ENCODE measurements around the gene LTBP3.
A peak's percentile ranks its signal among the peaks of the same experiment; 100 is the strongest.

Gene LTBP3

DNA sequence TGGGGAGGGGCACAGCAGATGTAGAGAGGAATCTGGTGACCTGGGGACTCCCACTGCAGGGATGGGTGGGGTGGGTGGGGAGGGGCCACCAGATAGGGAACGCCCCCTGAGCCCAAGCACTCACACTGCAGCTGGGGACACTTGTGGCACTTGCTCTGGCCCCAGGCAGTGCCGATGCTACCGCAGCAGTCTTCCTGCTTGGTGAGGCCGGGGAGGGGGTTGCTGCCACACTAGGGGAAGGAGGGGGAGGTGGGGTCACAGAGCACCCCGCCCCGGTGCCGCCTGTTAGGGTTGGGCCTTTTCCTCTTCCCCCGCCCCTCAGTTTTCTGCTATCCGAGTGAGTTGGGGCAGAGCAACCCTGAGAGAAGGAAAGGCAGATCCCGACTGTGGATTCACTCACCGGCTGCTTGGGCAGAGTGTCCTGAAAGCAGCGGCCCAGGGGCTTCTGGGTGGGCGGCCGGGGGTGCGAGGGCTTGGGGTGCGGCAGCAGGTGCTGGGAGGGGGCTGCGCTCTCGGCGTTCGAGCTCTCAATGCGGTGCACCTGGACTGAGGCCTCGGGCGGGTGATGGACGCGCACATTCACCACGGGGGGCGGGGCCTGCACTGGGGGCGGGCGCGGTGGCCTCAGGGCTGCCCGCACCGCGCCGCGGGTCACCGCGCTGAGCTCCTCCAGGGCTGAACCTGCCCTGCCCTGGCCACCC is 4.7 kb downstream of the LTBP3 start:
- DNase-seq, result peak; percentile 67

DNA sequence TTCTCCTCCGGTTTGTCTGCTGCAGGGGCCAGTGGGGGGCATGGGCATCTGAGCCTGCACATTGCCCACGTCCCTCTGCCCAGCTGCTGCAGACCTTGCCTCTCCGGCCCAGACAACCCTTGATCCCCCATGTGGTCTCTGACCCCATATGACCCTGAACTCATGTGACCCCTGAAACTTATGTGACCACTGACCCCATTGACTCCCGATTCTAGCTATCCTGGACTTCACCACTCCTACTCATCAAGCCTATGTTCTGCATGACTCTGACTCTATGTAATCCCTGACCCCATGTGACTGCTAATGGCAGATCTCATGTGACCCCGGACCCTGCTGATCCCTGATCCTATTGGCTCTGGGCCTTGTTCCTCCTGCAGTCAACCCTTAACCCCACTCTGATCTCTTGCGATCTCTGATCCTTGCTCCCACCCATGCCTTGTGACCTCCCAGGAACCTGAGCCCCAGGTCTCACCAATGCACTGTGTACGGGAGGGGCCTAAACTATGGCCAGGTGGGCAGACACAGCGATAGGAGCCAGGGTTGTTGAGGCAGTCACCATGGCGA is 5.7 kb downstream of the LTBP3 start:
- no peak for DNase-seq

DNA sequence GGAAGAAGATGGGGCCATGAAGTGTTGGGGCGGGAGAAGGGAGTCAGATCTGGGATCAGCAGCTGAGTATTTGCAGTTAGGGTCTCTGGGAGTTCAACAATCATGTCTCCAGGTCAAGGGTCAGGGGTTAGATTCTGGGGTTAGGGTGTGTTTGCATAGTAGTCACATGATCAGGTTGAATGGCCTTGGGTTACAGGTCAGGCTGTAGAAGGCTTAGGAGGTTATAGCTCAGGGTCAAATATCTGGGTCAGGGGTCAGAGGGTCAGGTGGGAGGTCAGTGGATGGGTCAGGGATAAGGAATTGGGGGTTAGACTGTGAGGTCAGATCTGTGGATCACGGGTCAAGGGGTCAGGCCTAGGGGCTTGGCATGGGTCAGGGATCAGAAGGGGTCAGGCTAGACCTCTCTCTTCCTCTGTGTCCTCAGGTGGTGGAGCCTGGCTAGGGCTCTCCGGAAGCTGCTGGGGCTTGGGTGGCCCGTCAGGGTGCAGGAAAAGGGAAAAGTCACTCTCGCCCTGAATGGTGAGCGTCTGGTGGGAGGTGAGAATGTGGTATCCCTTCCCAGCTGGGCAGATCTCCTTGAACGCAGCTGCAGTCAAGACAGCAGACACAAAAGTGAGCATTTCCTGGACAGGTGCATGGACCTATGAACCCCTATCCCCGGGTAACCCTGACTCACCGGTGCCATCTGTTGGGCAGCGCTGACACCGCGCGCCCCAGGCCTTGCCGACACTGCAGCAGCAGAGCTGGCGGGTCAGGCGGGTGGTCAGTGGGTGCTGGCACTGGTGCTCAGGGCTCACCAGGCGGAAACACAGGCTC is 6.4 kb downstream of the LTBP3 start:
- DNase-seq, result peak; percentile 52

GRCh38 chr11:65549096-65549495 is 9.1 kb downstream of the LTBP3 start:
- no peak for DNase-seq

GRCh38 chr11:65548395-65548794 is 9.8 kb downstream of the LTBP3 start:
- no peak for DNase-seq

- no peak for DNase-seq
These were observed 10.6 kb downstream of the LTBP3 start for GRCh38 chr11:65547446-65548125.

GRCh38 chr11:65546217-65546958 is 11.8 kb downstream of the LTBP3 start:
- DNase-seq, result peak; percentile 100

DNA sequence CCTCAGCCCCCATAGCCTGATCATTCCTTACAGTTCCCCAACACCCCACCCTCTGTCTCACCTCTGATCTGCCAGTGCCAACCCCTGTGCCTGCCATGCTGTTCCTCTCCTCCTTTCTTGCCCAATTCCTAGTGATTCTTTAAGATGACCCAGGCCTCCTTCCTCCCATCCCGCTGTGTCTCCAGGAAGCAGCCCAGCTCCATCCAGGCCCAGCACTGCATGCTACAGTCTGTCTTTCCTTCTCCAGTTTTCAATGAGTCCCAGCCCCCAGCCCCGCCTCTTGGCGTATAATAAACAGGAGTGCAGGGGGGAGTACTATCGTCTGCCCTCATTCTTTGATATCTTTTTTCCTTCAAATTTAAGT is 12.3 kb downstream of the LTBP3 start:
- no peak for DNase-seq

- DNase-seq, result no peak
These were observed 15.3 kb downstream of the LTBP3 start for GRCh38 chr11:65542738-65543390.

DNA sequence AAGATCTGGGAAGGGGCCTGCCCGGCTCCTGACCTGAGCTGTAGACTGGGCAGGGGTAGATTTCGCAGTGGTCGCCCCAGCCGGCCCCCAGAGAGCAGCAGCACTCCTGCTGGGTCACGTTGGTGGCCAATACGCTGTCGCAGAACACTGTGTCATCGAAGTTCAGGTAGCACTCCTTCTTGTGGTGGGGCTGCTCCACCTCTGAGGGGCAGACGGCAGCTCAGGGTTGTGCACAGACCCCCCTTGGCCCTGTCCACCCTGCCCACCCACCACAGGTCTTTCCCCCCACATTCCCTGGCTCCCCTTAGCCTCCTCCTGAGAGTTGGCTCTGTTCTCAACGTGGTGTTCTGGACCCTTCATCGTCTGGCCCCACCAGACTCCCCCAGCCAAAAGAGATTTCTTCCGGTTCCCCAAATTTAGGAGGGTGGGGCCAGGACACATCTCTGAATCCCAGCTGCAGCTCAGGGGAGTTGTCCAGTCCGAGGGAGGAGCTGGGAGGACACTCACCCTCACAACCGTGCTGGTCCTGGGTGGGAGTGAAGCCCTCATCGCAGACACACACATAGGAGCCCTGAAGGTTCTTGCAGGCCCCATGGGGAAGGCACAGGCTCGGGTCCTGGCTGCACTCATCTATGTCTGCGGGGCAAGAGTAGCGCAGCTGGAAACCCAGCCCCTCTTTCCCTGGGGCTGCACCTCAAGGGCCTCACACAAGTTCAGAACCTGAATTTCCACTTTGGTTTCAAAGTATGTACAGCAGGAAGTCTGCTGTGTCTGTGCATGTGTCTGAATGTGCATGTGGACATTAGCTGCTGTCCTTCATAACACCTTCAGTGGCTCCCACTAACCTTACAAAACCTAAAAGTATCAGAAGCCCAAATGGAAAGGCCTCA is 16.8 kb downstream of the LTBP3 start:
- DNase-seq, result no peak

DNA sequence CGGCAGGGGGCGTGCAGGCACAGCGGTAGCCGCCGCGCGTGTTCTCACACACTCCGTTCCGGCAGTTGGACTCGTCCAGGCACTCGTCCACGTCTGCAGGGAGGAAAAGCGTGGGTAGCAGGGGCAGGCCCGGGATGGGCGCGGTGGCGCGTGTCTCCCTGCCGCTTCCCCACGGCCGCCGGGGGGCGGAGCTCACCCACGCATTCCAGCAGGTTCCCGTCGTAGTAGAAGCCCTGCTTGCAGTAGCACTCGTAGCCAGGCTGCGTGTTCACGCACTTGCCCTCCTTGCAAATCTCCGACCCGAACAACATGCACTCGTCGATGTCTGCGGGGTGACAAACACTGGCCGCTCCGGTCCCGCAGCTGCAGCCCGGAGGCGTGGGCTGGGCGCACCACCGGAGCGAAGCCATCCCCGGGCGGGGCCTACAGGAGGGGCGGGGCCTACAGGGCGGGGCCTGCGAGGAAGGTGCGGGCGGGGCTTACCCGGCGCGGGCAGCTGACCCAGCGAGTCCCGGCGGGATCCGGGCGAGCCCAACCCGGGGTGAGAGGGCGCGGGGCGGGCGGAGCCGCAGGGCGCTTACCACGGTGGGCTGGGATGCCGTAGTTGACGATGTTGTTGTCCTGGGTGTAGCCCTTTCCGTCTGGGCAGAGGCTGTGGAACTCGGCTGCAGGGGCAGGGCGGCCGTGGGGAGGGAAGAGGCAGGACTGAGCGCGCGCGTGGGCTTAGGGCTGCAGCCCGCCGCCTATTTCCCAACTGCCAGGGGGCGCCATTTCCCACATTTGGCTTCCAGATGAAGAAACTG is 17.7 kb downstream of the LTBP3 start:
- DNase-seq, result peak; percentile 87

GRCh38 chr11:65539744-65540289 is 18.3 kb downstream of the LTBP3 start:
- no peak for DNase-seq

GRCh38 chr11:65538915-65539743 is 19.0 kb downstream of the LTBP3 start:
- no peak for DNase-seq

DNA sequence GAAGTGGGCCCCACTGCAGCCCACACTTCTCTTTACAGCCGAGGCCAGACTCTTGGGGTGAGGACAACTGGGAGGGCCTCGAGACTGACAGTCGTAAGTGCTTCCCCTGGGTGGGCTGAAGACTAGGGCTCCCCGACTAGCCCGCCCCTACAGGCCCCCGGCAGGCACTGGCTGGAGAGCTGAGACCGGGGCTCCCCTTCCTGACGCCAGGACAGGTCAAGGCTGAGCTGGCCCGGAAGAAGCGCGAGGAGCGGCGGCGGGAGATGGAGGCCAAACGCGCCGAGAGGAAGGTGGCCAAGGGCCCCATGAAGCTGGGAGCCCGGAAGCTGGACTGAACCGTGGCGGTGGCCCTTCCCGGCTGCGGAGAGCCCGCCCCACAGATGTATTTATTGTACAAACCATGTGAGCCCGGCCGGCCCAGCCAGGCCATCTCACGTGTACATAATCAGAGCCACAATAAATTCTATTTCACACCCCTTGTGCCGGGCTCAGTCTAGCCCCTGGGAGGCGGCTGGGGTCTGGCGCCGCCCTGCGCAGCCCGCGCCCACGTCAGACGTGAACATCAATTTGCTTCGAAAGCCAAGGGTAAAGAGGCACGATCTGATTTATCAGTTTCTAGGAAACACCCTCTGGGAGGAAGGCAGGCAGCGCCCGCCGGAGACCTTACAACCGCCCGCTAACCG is 19.8 kb downstream of the LTBP3 start:
- no peak for DNase-seq

DNA sequence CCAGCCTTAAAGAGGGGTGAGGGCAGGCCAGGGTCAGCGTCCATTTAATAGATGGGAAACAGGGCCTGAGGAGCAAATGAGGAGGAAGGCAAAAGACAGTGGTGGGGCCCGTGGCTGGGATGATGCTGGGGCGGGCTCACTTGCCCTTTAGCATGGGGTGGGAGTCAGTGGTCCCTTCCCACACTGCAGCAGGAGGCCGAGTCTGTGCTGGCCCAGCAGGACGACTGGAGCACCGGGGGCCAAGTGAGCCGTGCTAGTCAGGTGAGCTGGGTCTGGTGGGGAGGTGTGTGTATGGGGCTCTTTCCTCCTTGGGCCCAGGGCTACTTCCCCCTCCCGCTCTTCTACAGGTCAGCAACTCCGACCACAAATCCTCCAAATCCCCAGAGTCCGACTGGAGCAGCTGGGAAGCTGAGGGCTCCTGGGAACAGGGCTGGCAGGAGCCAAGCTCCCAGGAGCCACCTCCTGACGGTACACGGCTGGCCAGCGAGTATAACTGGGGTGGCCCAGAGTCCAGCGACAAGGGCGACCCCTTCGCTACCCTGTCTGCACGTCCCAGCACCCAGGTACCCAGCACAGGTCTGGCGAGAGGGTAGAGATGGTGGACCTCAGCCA is 20.4 kb downstream of the LTBP3 start:
- no peak for DNase-seq

DNA sequence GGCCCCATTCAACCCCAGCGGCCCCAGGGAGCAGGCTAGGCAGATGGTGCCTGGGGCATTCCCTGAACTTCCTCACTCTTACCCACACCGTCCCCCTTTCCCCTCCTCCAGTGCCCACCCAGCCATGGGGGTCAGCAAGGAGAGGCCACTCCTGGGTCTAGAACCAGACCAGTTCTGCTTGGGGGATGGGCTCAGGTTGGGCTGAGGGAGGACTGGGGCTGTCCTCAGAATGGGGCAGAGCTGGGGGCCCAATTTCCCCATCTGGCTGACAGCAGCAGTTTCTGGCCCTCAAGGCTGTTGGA is 20.9 kb downstream of the LTBP3 start:
- DNase-seq, result no peak

GRCh38 chr11:65536412-65537295 is 21.5 kb downstream of the LTBP3 start:
- no peak for DNase-seq

All from T-helper 9 cell (primary cell).